NCI-H2029 treated with DMSO at 0.1 percent for 48 hours (cell line): ENCODE measurements around the gene RPL38.
A peak's percentile ranks its signal among the peaks of the same experiment; 100 is the strongest.

ENCODE experiments used
- DNase-seq: peaks from one replicate; lab custom pipeline; 2025; lab: John Stamatoyannopoulos, UW

RPL38 gene

GRCh38 chr17:74203439-74204240 lies at the start of gene RPL38:
RPL38 (plus strand) TSS chr17:74203678; CDS start chr17:74203956, 278 bp downstream.
- DNase-seq = peak; percentile 88

- DNase-seq = no peak
Observed at GRCh38 chr17:74153821-74154430, 49.6 kb upstream of the RPL38 start.

GRCh38 chr17:74156878-74157277 lies 46.6 kb upstream of the RPL38 start:
- DNase-seq = no peak

- no peak for DNase-seq
Observed at GRCh38 chr17:74157366-74157765, 46.1 kb upstream of the RPL38 start.

GRCh38 chr17:74158761-74159160 lies 44.7 kb upstream of the RPL38 start:
- DNase-seq = no peak

- no peak for DNase-seq
Observed at GRCh38 chr17:74159226-74159840, 44.1 kb upstream of the RPL38 start.

- DNase-seq = no peak
Observed at GRCh38 chr17:74160656-74161502, 42.6 kb upstream of the RPL38 start.

- no peak for DNase-seq
Observed at GRCh38 chr17:74161503-74161875, 42.0 kb upstream of the RPL38 start.

GRCh38 chr17:74163271-74163821 lies 40.1 kb upstream of the RPL38 start:
- no peak for DNase-seq

- DNase-seq = no peak
Observed at GRCh38 chr17:74163836-74164235, 39.6 kb upstream of the RPL38 start.

- DNase-seq = no peak
Observed at GRCh38 chr17:74164446-74165045, 38.9 kb upstream of the RPL38 start.

GRCh38 chr17:74165797-74166365 lies 37.6 kb upstream of the RPL38 start:
- no peak for DNase-seq

- no peak for DNase-seq
Observed at GRCh38 chr17:74170924-74171323, 32.6 kb upstream of the RPL38 start.

GRCh38 chr17:74172700-74173099 lies 30.8 kb upstream of the RPL38 start:
- peak; percentile 15 for DNase-seq

GRCh38 chr17:74176546-74177001 lies 26.9 kb upstream of the RPL38 start:
- DNase-seq = peak; percentile 61

GRCh38 chr17:74177018-74177450 lies 26.4 kb upstream of the RPL38 start:
- no peak for DNase-seq

- no peak for DNase-seq
Observed at GRCh38 chr17:74179576-74179975, 23.9 kb upstream of the RPL38 start.

- no peak for DNase-seq
Observed at GRCh38 chr17:74180336-74180735, 23.1 kb upstream of the RPL38 start.

GRCh38 chr17:74181341-74181740 lies 22.1 kb upstream of the RPL38 start:
- DNase-seq = no peak

GRCh38 chr17:74182041-74182723 lies 21.3 kb upstream of the RPL38 start:
- DNase-seq = no peak
